GM23338 (cell line): ENCODE results near the gene FGD3. TPM values are rescaled to one million over a fixed set of nuclear protein-coding genes. Genes with fewer than 3 reads are reported as not detected.

ENCODE experiments used
- ATAC-seq: fragments of 200-7000 bp; cut with Tn5 transposase; 3 replicates; pipeline ENCODE4 v1.9.1; 2020
- DNase-seq: peaks from one replicate; pipeline ENCODE4 v3.0.0-alpha.2; 2015; ENCODE audit warnings: low spot score
- H2AFZ ChIP-seq: fragments of 200-600 bp; sonication (generic); 2 replicates; pipeline ENCODE4 v1.8.0; 2016; ENCODE audit warnings: antibody characterized with exemption, mild to moderate bottlenecking, moderate library complexity
- H3F3A ChIP-seq: fragments of 200-600 bp; sonication (generic); replicated peaks from 2 replicates; pipeline ENCODE4 v1.8.0; 2017; ENCODE audit warnings: antibody characterized with exemption, mixed run types, low read depth
- H3K27ac ChIP-seq: fragments of 200-600 bp; sonication (generic); 2 replicates; pipeline ENCODE4 v1.6.1; 2016; ENCODE audit warnings: low read depth
- H3K27me3 ChIP-seq: fragments of 200-600 bp; sonication (generic); 2 replicates; pipeline ENCODE4 v1.8.0; 2016; ENCODE audit warnings: mild to moderate bottlenecking, mixed run types, moderate library complexity; ENCODE audit not compliant: insufficient read depth
- H3K36me3 ChIP-seq: fragments of 200-600 bp; sonication (generic); 2 replicates; pipeline ENCODE4 v1.8.0; 2016; ENCODE audit warnings: mild to moderate bottlenecking; ENCODE audit not compliant: insufficient read depth
- H3K4me1 ChIP-seq: fragments of 200-600 bp; sonication (generic); 2 replicates; pipeline ENCODE4 v1.8.0; 2016; ENCODE audit warnings: mild to moderate bottlenecking, moderate library complexity; ENCODE audit not compliant: insufficient read depth
- H3K4me2 ChIP-seq: fragments of 200-600 bp; sonication (generic); 2 replicates; pipeline ENCODE4 v1.7.1; 2017; ENCODE audit warnings: mixed run types
- H3K4me3 ChIP-seq: fragments of 200-600 bp; sonication (generic); 2 replicates; pipeline ENCODE4 v1.6.1; 2016; ENCODE audit warnings: mixed run types
- H3K79me2 ChIP-seq: fragments of 200-600 bp; sonication (generic); replicated peaks from 2 replicates; pipeline ENCODE4 v1.8.0; 2017; ENCODE audit warnings: mild to moderate bottlenecking; ENCODE audit not compliant: insufficient read depth
- H3K9me2 ChIP-seq: fragments of 200-600 bp; sonication (generic); 2 replicates; pipeline ENCODE4 v1.8.0; 2017; ENCODE audit not compliant: insufficient read depth
- H4K20me1 ChIP-seq: fragments of 200-600 bp; sonication (generic); replicated peaks from 2 replicates; pipeline ENCODE4 v1.8.0; 2017; ENCODE audit warnings: mild to moderate bottlenecking; ENCODE audit not compliant: insufficient read depth
- H3K27ac Mint-ChIP-seq: 2 replicates; pipeline ENCODE4 v1.8.0; 2020; ENCODE audit warnings: inconsistent platforms, mild to moderate bottlenecking, moderate library complexity, mixed read lengths
- H3K27me3 Mint-ChIP-seq: 3 replicates; pipeline ENCODE4 v1.8.0; 2022; ENCODE audit warnings: low read depth, mild to moderate bottlenecking, moderate library complexity, mixed read lengths, inconsistent platforms; ENCODE audit not compliant: insufficient read depth, poor library complexity
- H3K36me3 Mint-ChIP-seq: 3 replicates; pipeline ENCODE4 v1.8.0; 2021; ENCODE audit warnings: low read depth, mild to moderate bottlenecking, inconsistent platforms, moderate library complexity, mixed read lengths
- H3K4me1 Mint-ChIP-seq: 3 replicates; pipeline ENCODE4 v1.8.0; 2020; ENCODE audit warnings: mild to moderate bottlenecking, inconsistent platforms, mixed read lengths
- H3K4me3 Mint-ChIP-seq: 3 replicates; pipeline ENCODE4 v1.8.0; 2021; ENCODE audit warnings: moderate library complexity, mild to moderate bottlenecking, inconsistent platforms, mixed read lengths
- H3K9me3 Mint-ChIP-seq: 3 replicates; pipeline ENCODE4 v1.8.0; 2020; ENCODE audit warnings: moderate library complexity, mild to moderate bottlenecking, inconsistent platforms, mixed read lengths
- CREB1 ChIP-seq: fragments of 250-450 bp; sonication (Bioruptor Pico); IDR thresholded peaks from 2 replicates; pipeline ENCODE4 v1.5.0; 2020; ENCODE audit warnings: low read depth, mild to moderate bottlenecking, moderate library complexity
- EZH2 ChIP-seq: fragments of 200-600 bp; sonication (generic); IDR thresholded peaks from one replicate; pipeline ENCODE4 v1.8.0; 2017; ENCODE audit warnings: antibody characterized with exemption, mild to moderate bottlenecking, low read depth; ENCODE audit not compliant: unreplicated experiment
- EZH2phosphoT487 ChIP-seq: fragments of 200-600 bp; sonication (generic); IDR thresholded peaks from one replicate; pipeline ENCODE4 v1.8.1; 2018; ENCODE audit warnings: antibody characterized with exemption; ENCODE audit not compliant: unreplicated experiment
- NANOG ChIP-seq: IDR thresholded peaks from 2 replicates; pipeline ENCODE4 v1.6.1; 2016; ENCODE audit warnings: antibody characterized with exemption, borderline replicate concordance
- STAT1 ChIP-seq: IDR thresholded peaks from one replicate; pipeline ENCODE4 v1.6.1; 2016; ENCODE audit warnings: antibody characterized with exemption; ENCODE audit not compliant: unreplicated experiment
- ZNF331 ChIP-seq: fragments of 250-450 bp; sonication (Bioruptor Pico); IDR thresholded peaks from 2 replicates; pipeline ENCODE4 v1.5.0; 2020; ENCODE audit warnings: low read depth, mild to moderate bottlenecking, moderate library complexity
- polyA plus RNA-seq: library from polyadenylated mRNA; unstranded; fragments of >200 nt; fragmentation: Nextera tagmentation; extraction: Ambion mirVana; gene quantifications from 2 replicates; pipeline ENCODE4 v1.2.1, GENCODE V29; 2016
- total RNA-seq: library from RNA; depleted of rRNA; stranded (reverse); fragments of >200 nt; shearing (Covaris generic); gene quantifications from 2 replicates; pipeline ENCODE4 v1.2.3, GENCODE V29; 2014
- TF ChIP-seq, protein P1 (sequence below), 2 experiments: fragments of 200-600 bp in 1 of 2; sonication (generic) in 1 of 2; conservative IDR thresholded peaks; 2 replicates each; pipeline versions ENCODE4 v1.5.1 to v1.6.1; 2016 to 2017; ENCODE audit warnings: antibody characterized with exemption in 2 of 2, low read depth in 2 of 2, mild to moderate bottlenecking in 2 of 2, moderate library complexity in 1 of 2

The FGD3 gene
- total and polyA plus RNA-seq, 2 experiments from 2014 or later, result 0.95 to 1.7 TPM

DNA sequence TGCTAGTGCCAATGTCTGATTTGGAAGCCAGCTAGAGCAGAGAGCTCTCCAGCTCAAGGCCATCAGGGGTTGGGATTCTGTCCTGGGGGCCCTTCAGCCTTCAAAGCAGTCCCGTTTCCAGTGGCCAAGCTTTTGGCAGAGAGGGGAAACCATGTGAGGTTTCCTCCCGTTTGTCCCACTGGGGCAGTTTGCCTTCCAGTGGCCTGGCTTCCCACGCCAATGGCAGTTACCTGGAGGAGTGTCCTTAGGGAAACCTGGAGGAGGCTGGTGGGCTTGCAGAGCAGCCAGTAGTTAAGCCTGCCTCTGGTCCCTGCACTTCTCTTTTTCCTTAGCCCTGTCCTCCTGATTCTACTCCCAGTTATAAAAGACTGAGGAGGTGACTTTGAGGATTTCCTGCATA is 37.7 kb downstream of the FGD3 start (continued):
- TF ChIP-seq, protein P1, sequence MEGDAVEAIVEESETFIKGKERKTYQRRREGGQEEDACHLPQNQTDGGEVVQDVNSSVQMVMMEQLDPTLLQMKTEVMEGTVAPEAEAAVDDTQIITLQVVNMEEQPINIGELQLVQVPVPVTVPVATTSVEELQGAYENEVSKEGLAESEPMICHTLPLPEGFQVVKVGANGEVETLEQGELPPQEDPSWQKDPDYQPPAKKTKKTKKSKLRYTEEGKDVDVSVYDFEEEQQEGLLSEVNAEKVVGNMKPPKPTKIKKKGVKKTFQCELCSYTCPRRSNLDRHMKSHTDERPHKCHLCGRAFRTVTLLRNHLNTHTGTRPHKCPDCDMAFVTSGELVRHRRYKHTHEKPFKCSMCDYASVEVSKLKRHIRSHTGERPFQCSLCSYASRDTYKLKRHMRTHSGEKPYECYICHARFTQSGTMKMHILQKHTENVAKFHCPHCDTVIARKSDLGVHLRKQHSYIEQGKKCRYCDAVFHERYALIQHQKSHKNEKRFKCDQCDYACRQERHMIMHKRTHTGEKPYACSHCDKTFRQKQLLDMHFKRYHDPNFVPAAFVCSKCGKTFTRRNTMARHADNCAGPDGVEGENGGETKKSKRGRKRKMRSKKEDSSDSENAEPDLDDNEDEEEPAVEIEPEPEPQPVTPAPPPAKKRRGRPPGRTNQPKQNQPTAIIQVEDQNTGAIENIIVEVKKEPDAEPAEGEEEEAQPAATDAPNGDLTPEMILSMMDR (conservative IDR thresholded peaks at IDR 0.05; ENCODE audit: low read depth in 2 of 2), result no peak
- TF ChIP-seq EZH2phosphoT487, result no peak
- no peak for TF ChIP-seq ZNF331 (CRISPR knock-in tag)
- TF ChIP-seq STAT1, result no peak

DNA sequence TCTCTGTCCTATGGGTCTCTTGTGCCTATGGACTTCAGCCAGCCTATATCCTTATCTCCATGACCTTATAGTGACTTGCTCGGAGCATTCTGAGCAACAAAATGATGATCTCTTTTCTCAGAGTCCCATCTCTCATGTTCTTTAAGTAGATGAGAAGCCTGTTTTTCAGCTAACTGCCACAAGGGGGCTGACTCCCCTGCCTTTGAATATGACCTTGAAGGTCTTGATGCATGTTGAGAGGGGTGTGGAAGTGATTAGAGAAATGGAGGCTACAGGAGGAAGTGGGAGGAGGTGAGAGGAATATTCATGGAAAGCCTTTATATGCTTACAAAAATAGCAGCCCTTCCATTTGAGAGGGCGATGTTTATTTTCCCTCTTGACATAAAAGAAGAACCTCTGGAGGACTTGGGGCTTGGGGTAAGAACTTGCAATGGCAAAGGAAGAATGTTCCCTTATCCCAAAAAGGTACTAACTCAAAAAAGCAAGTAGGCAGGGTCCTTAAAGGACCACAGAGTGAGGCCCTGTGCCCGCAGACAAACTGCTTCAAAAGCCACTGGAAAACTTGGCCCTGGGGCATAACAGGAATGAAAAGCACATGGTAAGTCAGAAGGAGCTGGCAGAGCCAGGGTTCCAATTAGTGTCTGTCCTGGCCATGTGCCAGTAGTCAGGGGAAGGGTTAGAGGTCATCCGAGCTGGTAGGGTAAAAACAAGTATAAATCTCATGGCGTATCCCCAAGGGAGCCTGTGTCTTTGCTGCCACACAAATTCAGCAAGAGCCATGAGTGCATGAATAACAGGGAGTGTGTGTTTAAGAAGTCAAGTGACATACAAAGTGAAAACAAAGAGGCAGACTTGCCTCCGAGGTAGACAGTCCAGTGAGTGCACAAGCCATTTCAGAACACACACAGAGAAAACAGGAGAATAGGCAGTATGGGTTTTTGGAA is 39.1 kb downstream of the FGD3 start:
- H3K36me3 Mint-ChIP-seq, result peaks cover 71% of the 10 kb centered on the region
- Histone ChIP-seq H3K79me2 (no peaks in the 10 kb centered on the region), H4K20me1 (no peaks in the 10 kb centered on the region), H3K27me3 (no peaks in the 10 kb centered on the region), H3K4me2 (no peak overlapping the region), H3F3A (peaks cover 6% of the 10 kb centered on the region; the same call in 1 of the 2 replicates), H3K27ac (no peak overlapping the region), H3K36me3 (peaks cover 26% of the 10 kb centered on the region), H2AFZ (no peak overlapping the region), H3K9me2 (peaks cover 8% of the 10 kb centered on the region; the same call in 1 of the 2 replicates), H3K4me1 (peaks cover 16% of the 10 kb centered on the region; the same call in 1 of the 2 replicates), H3K4me3 (no peak overlapping the region)
- H3K27me3 Mint-ChIP-seq, result peaks cover 12% of the 10 kb centered on the region
- H3K4me3 Mint-ChIP-seq, result no peak overlapping the region
- H3K4me1 Mint-ChIP-seq, result peaks cover 28% of the 10 kb centered on the region; the same call in 2 of the 3 replicates
- DNase-seq (peak; percentile 71), ATAC-seq (no peak)
- TF ChIP-seq, protein P1 (conservative IDR thresholded peaks at IDR 0.05; ENCODE audit: low read depth in 2 of 2), result peak; percentile 72 to 75
- no peak for TF ChIP-seq NANOG
- peaks cover 85% of the 10 kb centered on the region for H3K9me3 Mint-ChIP-seq
- H3K27ac Mint-ChIP-seq, result no peak overlapping the region

DNA sequence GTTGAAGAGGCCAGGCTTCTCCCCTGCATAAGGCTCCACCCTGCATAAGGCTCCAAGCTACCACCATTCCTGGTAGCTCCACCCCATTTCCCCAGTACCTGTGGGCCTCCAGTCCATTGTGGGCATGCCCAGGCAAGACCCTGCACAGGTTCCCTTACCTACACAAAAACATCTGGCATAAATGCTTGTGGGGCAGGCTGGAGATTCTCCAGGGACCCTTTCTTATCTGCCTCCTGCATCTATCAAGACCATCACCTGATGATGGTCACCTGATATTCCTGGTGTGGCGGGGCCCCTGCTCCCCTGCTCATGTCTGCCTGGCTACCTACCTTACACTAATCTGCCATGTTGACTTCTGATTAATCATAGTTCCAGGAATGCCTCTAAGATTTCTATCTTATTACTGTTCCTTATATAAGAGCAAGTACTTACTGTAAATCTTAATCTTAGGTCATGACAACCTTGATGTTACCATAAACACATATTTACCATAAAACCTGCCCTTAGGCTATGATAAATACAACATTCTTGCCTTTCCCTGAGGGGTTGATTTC is 41.0 kb downstream of the FGD3 start:
- H3K27ac ChIP-seq, result peak overlapping the region; percentile 86
- ATAC-seq (no peak), DNase-seq (no peak)
- H3K36me3 ChIP-seq, result peaks cover 12% of the 10 kb centered on the region; the same call in 1 of the 2 replicates
- peaks cover 6% of the 10 kb centered on the region; the same call in 1 of the 2 replicates for H3F3A ChIP-seq
- H3K9me2 ChIP-seq, result peaks cover 8% of the 10 kb centered on the region; the same call in 1 of the 2 replicates
- H3K4me3 ChIP-seq, result no peak overlapping the region
- Mint-ChIP-seq H3K9me3 (peaks cover 81% of the 10 kb centered on the region), H3K4me3 (no peak overlapping the region), H3K27ac (peak overlapping the region; percentile 95), H3K36me3 (peaks cover 67% of the 10 kb centered on the region), H3K4me1 (peaks cover 45% of the 10 kb centered on the region; the same call in 2 of the 3 replicates), H3K27me3 (peaks cover 12% of the 10 kb centered on the region)
- H2AFZ ChIP-seq, result no peak overlapping the region
- peaks cover 31% of the 10 kb centered on the region for H3K4me1 ChIP-seq
- no peaks in the 10 kb centered on the region for H3K27me3 ChIP-seq
- TF ChIP-seq EZH2phosphoT487 (no peak), NANOG (no peak), STAT1 (no peak), EZH2 (no peak), CREB1 (no peak)
- H3K79me2 ChIP-seq, result no peaks in the 10 kb centered on the region
- no peak overlapping the region; the same call in 1 of the 2 replicates for H3K4me2 ChIP-seq
- H4K20me1 ChIP-seq, result no peaks in the 10 kb centered on the region
